ENCODE measurements around the gene CYP46A1. TPM values are rescaled to one million over a fixed set of nuclear protein-coding genes. Genes with fewer than 3 reads are reported as not detected.

CYP46A1 gene
- total and polyA plus RNA-seq, 4 experiments from 2014 or later: 0.15 to 0.36 TPM; not detected in 2

GRCh38 chr14:99742509-99743487 is 58.7 kb downstream of the CYP46A1 start:
- no peak overlapping the region for H3K4me3 Mint-ChIP-seq

DNA sequence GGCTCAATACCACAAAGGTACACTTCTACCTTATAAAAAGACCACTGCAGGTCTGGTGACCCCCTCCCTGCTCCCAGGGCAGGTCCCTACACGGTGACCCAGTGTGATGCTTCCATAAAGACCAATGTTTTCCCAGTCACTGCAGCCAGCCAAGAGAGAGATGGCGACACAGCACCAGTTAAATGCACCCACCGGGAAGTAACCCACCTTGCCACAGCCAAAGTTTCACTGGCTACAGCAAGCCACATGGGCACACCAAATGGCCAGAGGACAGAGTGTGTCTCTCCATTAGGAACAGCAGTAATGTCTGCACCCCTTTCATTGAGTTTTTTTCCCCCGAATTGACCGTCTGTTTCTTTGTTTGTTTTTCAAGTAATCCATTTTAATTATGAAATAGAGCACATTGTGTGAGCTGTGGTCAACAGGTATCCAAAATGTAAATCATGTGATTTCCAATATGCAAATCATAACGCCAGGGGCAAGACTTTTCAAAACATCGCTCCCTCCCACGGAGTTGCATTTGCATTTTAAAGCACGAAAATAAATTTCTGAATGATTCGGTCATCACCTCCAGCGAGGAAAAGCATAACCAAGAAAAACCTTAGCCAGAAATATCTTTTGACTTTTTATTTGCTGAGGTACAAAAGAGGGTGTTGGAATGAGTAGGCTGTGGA is 60.2 kb downstream of the CYP46A1 start:
- DNase-seq: no peak

More at GRCh38 chr14:99742509-99743487, 58.7 kb downstream of the CYP46A1 start:
- no peak overlapping the region for H3K4me3 ChIP-seq (ENCODE audit: low read length in 2 of 2)
- H3K4me1 Mint-ChIP-seq: peaks cover 2 to 11% (median 7%) of the 10 kb centered on the region in 4 donors
- peaks cover 6% of the 10 kb centered on the region for H3K27me3 ChIP-seq (ENCODE audit: insufficient read depth, low read length)
- H3K27ac Mint-ChIP-seq: no peak overlapping the region
- DNase-seq: no peak
- ChIA-PET CTCF (ENCODE audit: partially characterized antibody) (no interaction called here), POLR2A (ENCODE audit: partially characterized antibody) (no interaction called here)
- H3K9me3 ChIP-seq (ENCODE audit: control insufficient read depth in 1 of 2, low read length in 2 of 2): no peaks in the 10 kb centered on the region
- H3K27ac ChIP-seq (ENCODE audit: low read depth, low read length): no peak overlapping the region
- H3K9me3 Mint-ChIP-seq: no peaks in the 10 kb centered on the region
- H3K36me3 Mint-ChIP-seq: no peaks in the 10 kb centered on the region
- peaks cover 6 to 31% of the 10 kb centered on the region in 2 donors for H3K27me3 Mint-ChIP-seq
- intact Hi-C loops (cut with micrococcal nuclease): no loop called here
- no peaks in the 10 kb centered on the region for H3K36me3 ChIP-seq (ENCODE audit: insufficient read depth, low read length)
- H3K4me1 ChIP-seq (ENCODE audit: insufficient read depth, low read length): no peaks in the 10 kb centered on the region

GRCh38 chr14:99744873-99745224 is 60.8 kb downstream of the CYP46A1 start:
- no peaks in the 10 kb centered on the region for H3K9me3 Mint-ChIP-seq
- H3K4me1 Mint-ChIP-seq: peaks cover 2 to 11% (median 7%) of the 10 kb centered on the region in 4 donors
- no peaks in the 10 kb centered on the region for H3K4me1 ChIP-seq (ENCODE audit: insufficient read depth, low read length)
- peaks cover 10 to 28% of the 10 kb centered on the region in 2 donors for H3K27me3 Mint-ChIP-seq
- DNase-seq: no peak
- intact Hi-C loops (cut with micrococcal nuclease): no loop called here
- H3K27ac ChIP-seq (ENCODE audit: low read depth, low read length): no peak overlapping the region
- H3K27ac Mint-ChIP-seq: no peak overlapping the region
- ChIA-PET CTCF (ENCODE audit: partially characterized antibody) (no interaction called here), POLR2A (ENCODE audit: partially characterized antibody) (no interaction called here)
- H3K4me3 Mint-ChIP-seq: no peak overlapping the region
- H3K9me3 ChIP-seq (ENCODE audit: control insufficient read depth in 1 of 2, low read length in 2 of 2): no peaks in the 10 kb centered on the region
- H3K36me3 Mint-ChIP-seq: no peaks in the 10 kb centered on the region
- H3K27me3 ChIP-seq (ENCODE audit: insufficient read depth, low read length): no peaks in the 10 kb centered on the region
- H3K36me3 ChIP-seq (ENCODE audit: insufficient read depth, low read length): no peaks in the 10 kb centered on the region
- H3K4me3 ChIP-seq (ENCODE audit: low read length in 2 of 2): no peak overlapping the region

More for the DNA sequence above, 60.2 kb downstream of the CYP46A1 start:
- H3K36me3 ChIP-seq (ENCODE audit: insufficient read depth, low read length): no peaks in the 10 kb centered on the region
- H3K27ac ChIP-seq (ENCODE audit: low read depth, low read length): no peak overlapping the region
- H3K9me3 ChIP-seq (ENCODE audit: control insufficient read depth in 1 of 2, low read length in 2 of 2): no peaks in the 10 kb centered on the region
- ChIA-PET POLR2A (ENCODE audit: partially characterized antibody) (no interaction called here), CTCF (ENCODE audit: partially characterized antibody) (no interaction called here)
- Mint-ChIP-seq H3K36me3 (no peaks in the 10 kb centered on the region), H3K27ac (no peak overlapping the region), H3K4me1 (peaks cover 2 to 11% (median 7%) of the 10 kb centered on the region in 4 donors), H3K27me3 (peaks cover 8 to 32% of the 10 kb centered on the region in 2 donors), H3K9me3 (no peaks in the 10 kb centered on the region), H3K4me3 (no peak overlapping the region)
- no peaks in the 10 kb centered on the region for H3K4me1 ChIP-seq (ENCODE audit: insufficient read depth, low read length)
- no peaks in the 10 kb centered on the region for H3K27me3 ChIP-seq (ENCODE audit: insufficient read depth, low read length)
- H3K4me3 ChIP-seq (ENCODE audit: low read length in 2 of 2): no peak overlapping the region
- intact Hi-C loops (cut with micrococcal nuclease): no loop called here

- POLR2A ChIA-PET (ENCODE audit: partially characterized antibody): no interaction called here
These were observed 61.3 kb downstream of the CYP46A1 start for GRCh38 chr14:99745307-99745951.

GRCh38 chr14:99747167-99747566 is 63.1 kb downstream of the CYP46A1 start:
- DNase-seq: no peak
- H3K36me3 Mint-ChIP-seq: no peaks in the 10 kb centered on the region
- H3K27me3 Mint-ChIP-seq: peaks cover 22 to 26% of the 10 kb centered on the region in 2 donors
- no peaks in the 10 kb centered on the region for H3K9me3 ChIP-seq (ENCODE audit: control insufficient read depth in 1 of 2, low read length in 2 of 2)
- H3K27ac ChIP-seq (ENCODE audit: low read depth, low read length): no peak overlapping the region
- POLR2A ChIA-PET (ENCODE audit: partially characterized antibody): no interaction called here
- no peak overlapping the region for H3K4me3 ChIP-seq (ENCODE audit: low read length in 2 of 2)
- H3K27me3 ChIP-seq (ENCODE audit: insufficient read depth, low read length): no peaks in the 10 kb centered on the region
- peak overlapping the region in 2 of 7 donors; percentile 19 to 57 for H3K27ac Mint-ChIP-seq
- H3K4me1 Mint-ChIP-seq: peaks cover 6 to 22% (median 12%) of the 10 kb centered on the region in 4 donors
- peak overlapping the region in 2 of 8 donors; percentile 27 to 70 for H3K4me3 Mint-ChIP-seq
- CTCF ChIA-PET (ENCODE audit: partially characterized antibody): interaction anchor here (0.7 kb wide), 1 partner anchor 17 kb away, joined by 4 read pairs; no protein-coding TSS in a partner anchor
- H3K4me1 ChIP-seq (ENCODE audit: insufficient read depth, low read length): no peaks in the 10 kb centered on the region
- intact Hi-C loops (cut with micrococcal nuclease): no loop called here
- H3K9me3 Mint-ChIP-seq: no peaks in the 10 kb centered on the region
- no peaks in the 10 kb centered on the region for H3K36me3 ChIP-seq (ENCODE audit: insufficient read depth, low read length)

More at GRCh38 chr14:99745307-99745951, 61.3 kb downstream of the CYP46A1 start:
- Mint-ChIP-seq H3K9me3 (no peaks in the 10 kb centered on the region), H3K27me3 (peaks cover 12 to 25% of the 10 kb centered on the region in 2 donors), H3K4me1 (peaks cover 2 to 11% (median 7%) of the 10 kb centered on the region in 4 donors), H3K4me3 (no peak overlapping the region), H3K36me3 (no peaks in the 10 kb centered on the region), H3K27ac (no peak overlapping the region)
- Histone ChIP-seq H3K27me3 (ENCODE audit: insufficient read depth, low read length) (no peaks in the 10 kb centered on the region), H3K36me3 (ENCODE audit: insufficient read depth, low read length) (no peaks in the 10 kb centered on the region), H3K27ac (ENCODE audit: low read depth, low read length) (no peak overlapping the region), H3K4me1 (ENCODE audit: insufficient read depth, low read length) (no peaks in the 10 kb centered on the region), H3K9me3 (ENCODE audit: control insufficient read depth in 1 of 2, low read length in 2 of 2) (no peaks in the 10 kb centered on the region), H3K4me3 (ENCODE audit: low read length in 2 of 2) (no peak overlapping the region)
- no peak for DNase-seq
- CTCF ChIA-PET (ENCODE audit: partially characterized antibody): no interaction called here
- intact Hi-C loops (cut with micrococcal nuclease): no loop called here

- Histone ChIP-seq H3K4me1 (ENCODE audit: insufficient read depth, low read length) (no peaks in the 10 kb centered on the region), H3K27ac (ENCODE audit: low read depth, low read length) (no peak overlapping the region), H3K27me3 (ENCODE audit: insufficient read depth, low read length) (peaks cover 5% of the 10 kb centered on the region), H3K4me3 (ENCODE audit: low read length in 2 of 2) (no peak overlapping the region), H3K9me3 (ENCODE audit: control insufficient read depth in 1 of 2, low read length in 2 of 2) (no peaks in the 10 kb centered on the region), H3K36me3 (ENCODE audit: insufficient read depth, low read length) (no peaks in the 10 kb centered on the region)
- intact Hi-C loops (cut with micrococcal nuclease): no loop called here
- DNase-seq: no peak
- no peak overlapping the region for H3K4me3 Mint-ChIP-seq
- peaks cover 23 to 24% of the 10 kb centered on the region in 2 donors for H3K27me3 Mint-ChIP-seq
- H3K9me3 Mint-ChIP-seq: no peaks in the 10 kb centered on the region
- peaks cover 6 to 22% (median 15%) of the 10 kb centered on the region in 4 donors for H3K4me1 Mint-ChIP-seq
- POLR2A ChIA-PET (ENCODE audit: partially characterized antibody): no interaction called here
- H3K27ac Mint-ChIP-seq: peak overlapping the region in 1 of 7 donors; percentile 19
- CTCF ChIA-PET (ENCODE audit: partially characterized antibody): no interaction called here
- no peaks in the 10 kb centered on the region for H3K36me3 Mint-ChIP-seq
These were observed 63.7 kb downstream of the CYP46A1 start for GRCh38 chr14:99747582-99748330.
